ENCODE data around the gene SLC27A2.

Gene SLC27A2

GRCh38 chr15:50192926-50193620 lies 11.1 kb downstream of the SLC27A2 start:
- no peak for DNase-seq

- no peak for DNase-seq
Observed at GRCh38 chr15:50202003-50202402, 20.0 kb downstream of the SLC27A2 start.

GRCh38 chr15:50206020-50206419 lies 24.0 kb downstream of the SLC27A2 start:
- DNase-seq = no peak

- no peak for DNase-seq
Observed at GRCh38 chr15:50209809-50210208, 27.8 kb downstream of the SLC27A2 start.

- no peak for DNase-seq
Observed at GRCh38 chr15:50210462-50211157, 28.6 kb downstream of the SLC27A2 start.

GRCh38 chr15:50218291-50218690 lies 36.3 kb downstream of the SLC27A2 start:
- DNase-seq = no peak

- DNase-seq = no peak
Observed at GRCh38 chr15:50218691-50219090, 36.7 kb downstream of the SLC27A2 start.

GRCh38 chr15:50219820-50220219 lies 37.8 kb downstream of the SLC27A2 start:
- DNase-seq = no peak

GRCh38 chr15:50222181-50222580 lies 40.2 kb downstream of the SLC27A2 start:
- DNase-seq = no peak

- DNase-seq = no peak
Observed at GRCh38 chr15:50224606-50225005, 42.6 kb downstream of the SLC27A2 start.

GRCh38 chr15:50225057-50225456 lies 43.1 kb downstream of the SLC27A2 start:
- no peak for DNase-seq

GRCh38 chr15:50225938-50226337 lies 43.9 kb downstream of the SLC27A2 start:
- DNase-seq = no peak

- DNase-seq = no peak
Observed at GRCh38 chr15:50227076-50227475, 45.1 kb downstream of the SLC27A2 start.

GRCh38 chr15:50228866-50229265 lies 46.9 kb downstream of the SLC27A2 start:
- DNase-seq = no peak

- DNase-seq = no peak
Observed at GRCh38 chr15:50229336-50229735, 47.3 kb downstream of the SLC27A2 start.

GRCh38 chr15:50231761-50232160 lies 49.8 kb downstream of the SLC27A2 start:
- no peak for DNase-seq

- DNase-seq = no peak
Observed at GRCh38 chr15:50232791-50233190, 50.8 kb downstream of the SLC27A2 start.

- no peak for DNase-seq
Observed at GRCh38 chr15:50233192-50233736, 51.3 kb downstream of the SLC27A2 start.

- no peak for DNase-seq
Observed at GRCh38 chr15:50234764-50235163, 52.8 kb downstream of the SLC27A2 start.

- no peak for DNase-seq
Observed at GRCh38 chr15:50235794-50236193, 53.8 kb downstream of the SLC27A2 start.

GRCh38 chr15:50236433-50236832 lies 54.4 kb downstream of the SLC27A2 start:
- DNase-seq = no peak

- DNase-seq = no peak
Observed at GRCh38 chr15:50238255-50238654, 56.3 kb downstream of the SLC27A2 start.

- DNase-seq = no peak
Observed at GRCh38 chr15:50241684-50242450, 59.9 kb downstream of the SLC27A2 start.

GRCh38 chr15:50244153-50244552 lies 62.2 kb downstream of the SLC27A2 start:
- no peak for DNase-seq
